HG03575 (cell line): Measurements from ENCODE around the gene RPS3A.
"Not testable (repeated sequence)": the region's sequence is repeated elsewhere in the genome, so short reads cannot be mapped to it uniquely, and the experiment has no call there.

Experiments
- ATAC-seq: cut with Tn5 transposase; IDR thresholded peaks from one replicate; pipeline ENCODE4 v1.9.1; 2021; ENCODE audit not compliant: unreplicated experiment, insufficient number of reproducible peaks, low FRiP score; ENCODE audit errors: extremely low read depth

The RPS3A gene

GRCh38 chr4:151107063-151107462, 7.6 kb downstream of the RPS3A start:
- no peak for ATAC-seq

DNA sequence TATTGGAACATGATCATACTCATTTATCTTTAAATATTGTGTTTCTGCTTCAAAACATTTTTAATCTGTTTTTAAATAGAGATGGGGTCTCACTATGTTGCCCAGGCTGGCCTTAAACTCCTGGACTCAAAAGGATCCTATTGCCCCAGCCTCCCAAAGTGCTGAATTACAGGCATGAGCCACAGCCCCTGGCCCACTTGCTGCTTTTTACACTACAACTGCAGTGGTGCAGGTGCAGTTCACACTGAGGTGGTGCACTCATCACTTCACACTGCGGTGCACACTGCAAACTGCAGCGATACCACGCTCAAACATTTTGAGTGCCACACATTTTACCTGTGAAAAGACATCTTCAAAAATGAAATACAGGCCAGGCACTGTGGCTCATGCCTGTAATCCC, 10.8 kb downstream of the RPS3A start:
- ATAC-seq: no peak

DNA sequence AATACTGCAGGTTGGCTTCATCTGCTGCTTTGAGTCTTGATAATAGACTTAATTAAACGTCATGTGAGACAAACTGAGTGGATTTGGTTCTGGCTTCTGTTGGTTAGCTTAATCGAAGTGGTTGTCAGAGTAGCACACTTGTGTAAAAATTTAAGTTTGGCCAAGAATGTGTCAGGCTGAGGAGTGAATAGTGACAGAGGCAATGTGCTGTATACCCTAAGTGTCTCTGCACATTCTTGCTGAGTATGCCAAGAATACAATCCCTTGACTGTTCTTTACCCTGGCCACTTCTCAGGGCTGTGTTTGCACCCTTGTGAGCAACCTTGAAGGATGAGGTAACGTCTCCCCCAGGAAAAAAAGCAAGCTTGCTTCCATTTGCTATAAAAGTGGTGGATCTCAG, 14.9 kb downstream of the RPS3A start:
- ATAC-seq: no peak

- no peak for ATAC-seq
Observed at GRCh38 chr4:151114986-151115385, 15.6 kb downstream of the RPS3A start.

DNA sequence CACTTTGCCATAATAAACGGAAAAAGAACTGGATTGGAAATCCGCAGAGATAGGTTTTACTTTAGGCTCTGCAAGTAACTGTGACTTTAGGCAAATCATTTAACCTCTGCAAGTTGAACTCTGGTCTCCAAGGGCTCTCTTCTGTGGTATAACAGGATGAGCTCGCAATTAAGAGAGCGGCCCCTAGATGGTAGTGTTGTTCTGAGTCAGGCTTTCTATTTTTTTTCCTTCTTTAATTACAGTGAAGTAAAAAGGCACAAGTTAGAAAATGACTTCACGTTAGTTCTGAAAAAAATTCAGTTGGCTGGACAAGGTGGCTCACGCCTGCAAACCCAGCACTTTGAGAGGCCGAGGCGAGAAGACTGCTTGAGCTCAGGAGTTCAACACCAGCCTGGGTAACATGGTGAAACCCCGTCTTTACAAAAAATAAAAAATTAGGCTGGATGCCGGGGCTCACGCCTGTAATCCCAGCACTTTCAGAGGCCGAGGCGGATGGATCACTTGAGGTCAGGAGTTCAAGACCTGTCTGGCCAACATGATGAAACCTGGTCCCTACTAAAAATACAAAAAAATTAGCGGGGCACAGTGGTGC, 18.0 kb downstream of the RPS3A start:
- peak; percentile 54 for ATAC-seq

DNA sequence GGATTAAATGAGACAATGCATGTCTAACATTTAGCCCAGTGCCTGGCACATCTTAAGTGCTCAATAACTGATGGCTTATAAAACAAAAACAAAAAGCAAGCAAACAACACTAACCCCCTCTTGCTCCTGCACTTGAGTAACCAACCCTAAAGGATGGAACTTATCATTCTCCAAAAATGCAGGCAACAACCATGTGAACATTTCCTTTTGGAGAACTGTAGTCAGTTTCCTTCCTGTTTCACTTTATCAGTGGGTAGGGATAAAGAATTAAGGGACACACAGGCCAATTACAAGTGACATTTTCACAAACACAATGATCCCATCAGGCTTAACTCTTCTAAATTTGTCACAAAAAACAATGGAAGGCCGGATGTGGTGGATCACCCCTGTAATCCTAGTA, 30.4 kb downstream of the RPS3A start:
- ATAC-seq: no peak

GRCh38 chr4:151133311-151133710, 33.9 kb downstream of the RPS3A start:
- ATAC-seq: no peak

GRCh38 chr4:151136048-151136447, 36.6 kb downstream of the RPS3A start:
- ATAC-seq: not testable (repeated sequence)

- ATAC-seq: no peak
Observed at GRCh38 chr4:151139814-151140213, 40.4 kb downstream of the RPS3A start.

- no peak for ATAC-seq
Observed at GRCh38 chr4:151142758-151143157, 43.3 kb downstream of the RPS3A start.

DNA sequence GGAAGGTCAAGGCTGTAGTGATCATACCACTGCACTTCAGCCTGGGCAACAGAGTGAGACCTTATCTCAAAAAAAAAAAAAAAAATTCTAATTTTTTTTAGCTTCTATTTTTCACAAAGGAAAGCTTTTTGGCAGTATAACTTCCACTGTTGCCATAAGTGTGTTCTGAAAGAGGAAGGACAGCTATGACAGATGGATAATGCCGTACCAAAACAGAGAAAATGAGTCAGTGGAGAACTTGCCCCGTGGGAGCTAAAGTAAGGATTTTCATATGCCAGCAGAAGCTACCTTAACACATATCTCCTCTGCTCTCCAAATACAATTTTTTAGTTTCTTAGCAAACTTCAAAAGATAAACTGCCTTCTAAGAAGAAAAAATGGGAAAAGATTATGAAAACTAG, 43.7 kb downstream of the RPS3A start:
- no peak for ATAC-seq

DNA sequence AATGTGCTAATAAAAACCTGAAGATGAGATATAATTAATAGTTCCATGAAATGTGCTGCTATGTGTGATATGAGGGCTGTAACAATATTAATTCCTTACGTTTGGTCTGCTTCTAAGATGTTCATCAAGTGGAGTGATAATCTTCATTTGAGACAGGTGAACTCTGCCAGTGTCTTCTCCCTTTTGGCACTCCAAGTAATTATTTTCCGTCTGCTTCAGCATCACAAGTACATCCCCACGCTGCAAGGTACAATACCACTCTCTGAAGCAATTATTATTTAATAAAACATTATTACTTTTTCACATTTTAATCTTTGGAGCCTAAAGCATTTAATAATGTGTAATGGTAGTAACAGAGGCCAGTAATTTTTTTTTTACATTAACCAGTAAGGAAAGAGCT, 44.4 kb downstream of the RPS3A start:
- no peak for ATAC-seq

- no peak for ATAC-seq
Observed at GRCh38 chr4:151144329-151145072, 45.1 kb downstream of the RPS3A start.

DNA sequence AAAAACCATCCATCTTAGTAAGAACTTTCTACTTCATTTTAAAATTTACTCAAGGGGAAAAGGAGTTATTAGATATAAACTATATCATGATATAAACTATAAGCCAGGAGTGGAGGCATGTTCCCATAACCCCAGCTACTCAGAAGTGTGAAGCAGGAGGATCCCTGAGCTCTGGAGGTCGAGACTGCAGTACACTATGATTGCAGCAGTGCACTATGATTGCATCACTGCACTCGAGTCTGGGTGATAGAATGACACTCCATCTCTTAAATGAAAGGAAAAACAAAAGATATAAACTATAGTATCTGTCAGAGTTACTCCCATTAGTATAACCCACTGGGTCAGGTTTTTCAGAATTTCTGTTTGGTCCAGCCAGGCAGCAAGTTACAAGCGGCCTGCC, 47.6 kb downstream of the RPS3A start:
- no peak for ATAC-seq

DNA sequence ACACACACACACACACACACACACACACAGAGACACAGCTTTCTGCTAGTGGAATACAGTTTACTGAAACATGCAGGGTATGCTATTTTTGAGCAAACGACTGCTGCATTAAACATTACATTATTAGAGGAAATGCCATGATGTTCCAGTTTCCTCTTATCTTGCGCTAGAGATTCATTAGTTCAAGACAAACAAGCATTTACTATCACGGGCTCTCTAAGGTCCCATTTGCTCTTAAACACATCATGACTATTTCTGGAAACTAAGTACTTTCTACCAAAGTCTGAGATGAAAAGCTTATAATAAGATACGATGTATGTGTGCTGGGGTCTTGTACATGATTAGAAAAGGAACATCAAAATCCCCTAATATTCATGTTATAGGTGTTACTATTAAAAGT, 48.8 kb downstream of the RPS3A start:
- no peak for ATAC-seq

- no peak for ATAC-seq
Observed at GRCh38 chr4:151150821-151151580, 51.6 kb downstream of the RPS3A start.

DNA sequence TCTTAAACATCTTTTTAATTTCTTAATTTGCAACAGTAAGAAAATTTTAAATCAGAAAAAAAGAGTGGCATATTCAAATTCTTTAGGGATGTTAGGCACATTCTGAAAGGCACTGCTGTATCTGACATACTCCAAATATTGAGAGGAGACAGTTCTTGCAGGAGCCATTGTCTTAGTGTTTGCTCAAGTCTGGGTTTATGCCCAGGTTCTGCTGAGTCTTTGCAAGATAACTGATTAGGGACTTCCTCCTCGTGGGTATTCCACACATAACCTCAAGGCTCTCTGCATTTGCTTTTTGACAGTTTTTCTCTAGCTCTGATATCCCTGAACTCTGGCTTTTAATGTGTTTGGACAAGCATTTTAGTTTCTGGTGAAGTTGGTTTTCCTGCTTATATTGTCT, 52.6 kb downstream of the RPS3A start:
- ATAC-seq: no peak

GRCh38 chr4:151153585-151153984, 54.2 kb downstream of the RPS3A start:
- ATAC-seq: no peak
